H1 (cell line): ENCODE results near the gene FARS2. TPM values are rescaled to one million over a fixed set of nuclear protein-coding genes. Genes with fewer than 3 reads are reported as not detected.

Experiments used
- CTCF ChIA-PET: fragments of 300-600 bp; sonication (Branson Sonifier 250); formaldehyde crosslinking; loops from one replicate; lab custom pipeline; 2021; ENCODE audit not compliant: partially characterized antibody; lab: Charles Lee
- POLR2A ChIA-PET: fragments of 300-600 bp; sonication (Branson Sonifier 250); formaldehyde crosslinking; loops from one replicate; lab custom pipeline; 2021; ENCODE audit warnings: inconsistent platforms; ENCODE audit not compliant: partially characterized antibody; lab: Charles Lee
- DNase-seq, 2 experiments: peaks; one replicate each; pipeline versions ENCODE4 v3.0.0 to v3.0.0-alpha.2; 2010 to 2022; ENCODE audit warnings: low spot score in 2 of 2, low read depth in 1 of 2, mixed read lengths in 1 of 2
- FAIRE-seq: peaks from 2 replicates; lab custom pipeline; 2011; peaks lifted over from hg19 to GRCh38; lab: Jason Lieb, UNC
- H2AFZ ChIP-seq: 2 replicates; pipeline ENCODE4 v1.8.1; 2012; ENCODE audit warnings: low read length, inconsistent platforms
- H2AK5ac ChIP-seq: 2 replicates; pipeline ENCODE4 v1.6.1; 2013; ENCODE audit warnings: low read depth, low read length
- H2BK120ac ChIP-seq: replicated peaks from 2 replicates; pipeline ENCODE3; 2013; ENCODE audit warnings: low read depth, low read length, inconsistent platforms
- H2BK12ac ChIP-seq: 2 replicates; pipeline ENCODE4 v1.6.1; 2013; ENCODE audit warnings: low read depth, low read length
- H2BK15ac ChIP-seq: 2 replicates; pipeline ENCODE4 v1.6.1; 2013; ENCODE audit warnings: low read length
- H2BK20ac ChIP-seq: 2 replicates; pipeline ENCODE4 v1.6.1; 2013; ENCODE audit warnings: low read length
- H2BK5ac ChIP-seq: 2 replicates; pipeline ENCODE4 v1.6.1; 2013; ENCODE audit warnings: low read depth, low read length
- H3K14ac ChIP-seq: 2 replicates; pipeline ENCODE4 v1.6.1; 2013; ENCODE audit warnings: inconsistent platforms; ENCODE audit not compliant: insufficient read length
- H3K18ac ChIP-seq: 2 replicates; pipeline ENCODE4 v1.6.1; 2013; ENCODE audit warnings: low read length; ENCODE audit errors: extremely low read depth
- H3K23ac ChIP-seq: 2 replicates; pipeline ENCODE4 v1.6.1; 2013; ENCODE audit warnings: inconsistent platforms; ENCODE audit not compliant: insufficient read length
- H3K23me2 ChIP-seq: 2 replicates; pipeline ENCODE4 v1.6.1; 2013; ENCODE audit warnings: low read depth, low read length
- H3K27ac ChIP-seq: 2 replicates; pipeline ENCODE4 v1.6.1; 2011; ENCODE audit warnings: low read depth, low read length, inconsistent platforms
- H3K27me3 ChIP-seq, 4 experiments: replicated peaks in 1 of 4; 1 replicate in 1 of 4; 2 replicates in 3 of 4; pipeline versions ENCODE4 v1.6.1 to v1.8.1; 2011 to 2013; ENCODE audit warnings: low read length in 3 of 4, mild to moderate bottlenecking in 3 of 4, inconsistent platforms in 2 of 4, mixed read lengths in 2 of 4, moderate library complexity in 1 of 4; ENCODE audit not compliant: control insufficient read depth in 3 of 4, insufficient read depth in 3 of 4; ENCODE audit errors: extremely low read depth in 1 of 4
- H3K36me3 ChIP-seq, 4 experiments: 2 replicates each; pipeline versions ENCODE4 v1.6.1 to v1.8.1; 2011 to 2013; ENCODE audit warnings: mild to moderate bottlenecking in 4 of 4, low read length in 3 of 4, moderate library complexity in 2 of 4, control low read depth in 1 of 4, inconsistent platforms in 1 of 4; ENCODE audit not compliant: insufficient read depth in 4 of 4, control insufficient read depth in 2 of 4
- H3K4ac ChIP-seq: replicated peaks from 2 replicates; pipeline ENCODE3; 2013; ENCODE audit warnings: low read length, low read depth, mixed read lengths, inconsistent platforms; ENCODE audit not compliant: insufficient read length
- H3K4me1 ChIP-seq, 4 experiments: replicated peaks in 1 of 4; 1 replicate in 1 of 4; 2 replicates in 3 of 4; pipeline versions ENCODE4 v1.6.1 to v1.8.1; 2011 to 2013; ENCODE audit warnings: low read length in 3 of 4, inconsistent platforms in 2 of 4, mixed read lengths in 1 of 4; ENCODE audit not compliant: insufficient read depth in 4 of 4, control insufficient read depth in 3 of 4
- H3K4me2 ChIP-seq, 2 experiments: 2 replicates each; pipeline versions ENCODE4 v1.6.1 to v1.8.1; 2011 to 2013; ENCODE audit warnings: low read depth in 2 of 2, low read length in 2 of 2, control low read depth in 1 of 2, inconsistent platforms in 1 of 2, mild to moderate bottlenecking in 1 of 2; ENCODE audit not compliant: insufficient read depth in 1 of 2
- H3K4me3 ChIP-seq, 4 experiments: fragments of 200-600, 300-600 bp in 1 of 4; sonication (generic), shearing (Covaris generic), sonication (Bioruptor Twin) in 1 of 4; 2 replicates each; pipeline versions ENCODE4 v1.5.1 to v1.8.1; 2011 to 2016; ENCODE audit warnings: low read length in 4 of 4, low read depth in 3 of 4, control low read depth in 2 of 4, inconsistent platforms in 2 of 4, mild to moderate bottlenecking in 2 of 4, mixed read lengths in 1 of 4, moderate library complexity in 1 of 4; ENCODE audit not compliant: insufficient read depth in 2 of 4; ENCODE audit errors: extremely low read depth in 1 of 4
- H3K56ac ChIP-seq: replicated peaks from 2 replicates; pipeline ENCODE3; 2013; ENCODE audit warnings: low read depth, mild to moderate bottlenecking, mixed read lengths, low read length, inconsistent platforms; ENCODE audit not compliant: insufficient read length
- H3K79me1 ChIP-seq: 2 replicates; pipeline ENCODE4 v1.6.1; 2013; ENCODE audit warnings: low read depth, low read length, control low read depth
- H3K79me2 ChIP-seq, 2 experiments: 2 replicates each; pipeline versions ENCODE4 v1.6.1 to v1.8.1; 2012 to 2013; ENCODE audit warnings: low read length in 2 of 2, mild to moderate bottlenecking in 2 of 2, inconsistent platforms in 1 of 2; ENCODE audit not compliant: insufficient read depth in 2 of 2, control insufficient read depth in 1 of 2
- H3K9ac ChIP-seq, 4 experiments: replicated peaks in 1 of 4; 1 replicate in 1 of 4; 2 replicates in 3 of 4; pipeline versions ENCODE4 v1.6.1 to v1.8.1; 2011 to 2013; ENCODE audit warnings: low read depth in 3 of 4, low read length in 3 of 4, control low read depth in 2 of 4, mild to moderate bottlenecking in 2 of 4, moderate library complexity in 2 of 4, inconsistent platforms in 1 of 4; ENCODE audit errors: extremely low read depth in 1 of 4
- H3K9me3 ChIP-seq, 2 experiments: 2 replicates each; pipeline versions ENCODE4 v1.6.1 to v1.8.1; 2012 to 2013; ENCODE audit warnings: mild to moderate bottlenecking in 2 of 2, moderate library complexity in 2 of 2, control low read depth in 1 of 2, inconsistent platforms in 1 of 2, low read depth in 1 of 2, low read length in 1 of 2, mixed read lengths in 1 of 2; ENCODE audit not compliant: insufficient read depth in 2 of 2
- H4K20me1 ChIP-seq, 2 experiments: replicated peaks in 1 of 2; 2 replicates each; pipeline versions ENCODE3 to v1.8.1; 2011 to 2013; ENCODE audit warnings: inconsistent platforms in 2 of 2, low read length in 2 of 2, mild to moderate bottlenecking in 1 of 2; ENCODE audit not compliant: insufficient read depth in 2 of 2, control insufficient read depth in 1 of 2
- H4K5ac ChIP-seq: 2 replicates; pipeline ENCODE4 v1.6.1; 2013; ENCODE audit warnings: low read length, low read depth, mixed read lengths, inconsistent platforms; ENCODE audit not compliant: insufficient read length
- H4K8ac ChIP-seq: 2 replicates; pipeline ENCODE4 v1.8.0; 2013; ENCODE audit warnings: mild to moderate bottlenecking, moderate library complexity, low read length, inconsistent platforms; ENCODE audit not compliant: insufficient read depth; ENCODE audit errors: extremely low read depth
- H4K91ac ChIP-seq: replicated peaks from 2 replicates; pipeline ENCODE3; 2013; ENCODE audit warnings: low read length, mixed read lengths, inconsistent platforms; ENCODE audit not compliant: insufficient read length
- ATF3 ChIP-seq: IDR thresholded peaks from 2 replicates; pipeline ENCODE4 v1.6.1; 2011; ENCODE audit warnings: low read depth, mild to moderate bottlenecking, low read length; ENCODE audit not compliant: insufficient read depth
- WGBS, 2 experiments: shearing (Covaris generic) in 1 of 2; methylation state at CpG; one replicate each; pipeline versions ENCODE4 v1.1.6 to v1.1.7; 2013 to 2015; ENCODE audit warnings: low lambda C conversion rate in 2 of 2, mixed read lengths in 2 of 2, inconsistent platforms in 1 of 2, low coverage in 1 of 2, missing lambda C conversion rate in 1 of 2; ENCODE audit not compliant: insufficient replicate concordance in 2 of 2, insufficient coverage in 1 of 2, insufficient read length in 1 of 2; ENCODE audit errors: extremely low coverage in 1 of 2, missing lambda C conversion rate in 1 of 2; 5-methylcytosine and 5-hydroxymethylcytosine counted together
- polyA plus RNA-seq, 7 experiments: library from polyadenylated mRNA; depleted of rRNA in 3 of 7; stranded (reverse) in 5 of 7; unstranded in 2 of 7; fragments of >200 nt in 5 of 7; fragments of 200-250 nt in 2 of 7; gene quantifications; 1 replicate in 5 of 7; 2 replicates in 1 of 7; 4 replicates in 1 of 7; pipeline versions ENCODE4 v1.2.1 to v1.2.3, GENCODE V29; 2011 to 2013; ENCODE audit warnings: missing spikeins in 2 of 7, mixed read lengths in 2 of 7
- total RNA-seq: library from RNA; stranded (reverse); fragmentation: NEBNext Ultra II Directional; extraction: Animal tissue kit (Norgen Biotek cat#: 25700); gene quantifications from 2 replicates; pipeline ENCODE4 v1.2.1, GENCODE V29; 2021

FARS2 gene
- total and polyA plus RNA-seq, 2 of the 8 experiments (the other 6 are each of a cell fraction or from before 2014, with no cell fraction given) = 11.7 to 14.4 TPM

GRCh38 chr6:5266423-5266822 is 5.1 kb downstream of the FARS2 start:
- 94% methylated on average over 2 of the region's 2 CpGs; no CpG with 5 or more reads in 1 of the 2 experiments for WGBS, 2 experiments
- no peaks in the 10 kb centered on the region for H3K9me3 ChIP-seq
- no peak overlapping the region for H4K5ac ChIP-seq
- H2BK15ac ChIP-seq = no peak overlapping the region
- peaks cover 0 to 24% of the 10 kb centered on the region in 2 experiments; a peak in 2 of 4 replicates for H3K79me2 ChIP-seq
- DNase-seq = no peak
- H2AFZ ChIP-seq = no peak overlapping the region
- no peaks in the 10 kb centered on the region; a peak in 1 of 8 replicates for H3K36me3 ChIP-seq
- H3K27me3 ChIP-seq = no peaks in the 10 kb centered on the region
- H3K4me3 ChIP-seq = no peak overlapping the region
- no peaks in the 10 kb centered on the region for H4K20me1 ChIP-seq
- no peak overlapping the region for H3K4me2 ChIP-seq
- peaks cover 3% of the 10 kb centered on the region; the same call in 1 of the 2 replicates for H3K23me2 ChIP-seq
- 0 out of 2 replicates have a peak, but pooled peaks cover 4% of the 10 kb centered on the region for H3K79me1 ChIP-seq
- H2AK5ac ChIP-seq = no peak overlapping the region
- no peak overlapping the region for H4K8ac ChIP-seq
- no peak overlapping the region for H4K91ac ChIP-seq
- H2BK12ac ChIP-seq = no peak overlapping the region
- no peaks in the 10 kb centered on the region for H3K4me1 ChIP-seq
- no peak overlapping the region for H3K27ac ChIP-seq
- no peak overlapping the region for H3K23ac ChIP-seq
- ChIA-PET POLR2A (interaction anchor here (1.0 to 3.3 kb wide), 2 partner anchors 10 to 13 kb away, joined by 3 to 15 read pairs; no protein-coding TSS in a partner anchor), CTCF (interaction anchor here (0.8 to 2.3 kb wide), 8 partner anchors 10 to 156 kb away, joined by 3 to 6 read pairs (median 5); no protein-coding TSS in a partner anchor)
- FAIRE-seq = no peak
- no peak overlapping the region for H3K18ac ChIP-seq
- no peak overlapping the region for H2BK120ac ChIP-seq
- no peak overlapping the region for H3K9ac ChIP-seq
- H3K4ac ChIP-seq = no peak overlapping the region
- H3K56ac ChIP-seq = no peak overlapping the region
- no peak overlapping the region for H3K14ac ChIP-seq
- H2BK5ac ChIP-seq = no peak overlapping the region
- H2BK20ac ChIP-seq = no peak overlapping the region
- TF ChIP-seq ATF3 = no peak
